ENCODE data around the gene MITD1. TPM values are rescaled to one million over a fixed set of nuclear protein-coding genes. Genes with fewer than 3 reads are reported as not detected.
A peak's percentile ranks its signal among the peaks of the same experiment; 100 is the strongest.

The MITD1 gene
- total and polyA plus RNA-seq, 2 of the 13 experiments (the other 11 are each of a cell fraction or from before 2014, with no cell fraction given) = 17.8 to 43.7 TPM

DNA sequence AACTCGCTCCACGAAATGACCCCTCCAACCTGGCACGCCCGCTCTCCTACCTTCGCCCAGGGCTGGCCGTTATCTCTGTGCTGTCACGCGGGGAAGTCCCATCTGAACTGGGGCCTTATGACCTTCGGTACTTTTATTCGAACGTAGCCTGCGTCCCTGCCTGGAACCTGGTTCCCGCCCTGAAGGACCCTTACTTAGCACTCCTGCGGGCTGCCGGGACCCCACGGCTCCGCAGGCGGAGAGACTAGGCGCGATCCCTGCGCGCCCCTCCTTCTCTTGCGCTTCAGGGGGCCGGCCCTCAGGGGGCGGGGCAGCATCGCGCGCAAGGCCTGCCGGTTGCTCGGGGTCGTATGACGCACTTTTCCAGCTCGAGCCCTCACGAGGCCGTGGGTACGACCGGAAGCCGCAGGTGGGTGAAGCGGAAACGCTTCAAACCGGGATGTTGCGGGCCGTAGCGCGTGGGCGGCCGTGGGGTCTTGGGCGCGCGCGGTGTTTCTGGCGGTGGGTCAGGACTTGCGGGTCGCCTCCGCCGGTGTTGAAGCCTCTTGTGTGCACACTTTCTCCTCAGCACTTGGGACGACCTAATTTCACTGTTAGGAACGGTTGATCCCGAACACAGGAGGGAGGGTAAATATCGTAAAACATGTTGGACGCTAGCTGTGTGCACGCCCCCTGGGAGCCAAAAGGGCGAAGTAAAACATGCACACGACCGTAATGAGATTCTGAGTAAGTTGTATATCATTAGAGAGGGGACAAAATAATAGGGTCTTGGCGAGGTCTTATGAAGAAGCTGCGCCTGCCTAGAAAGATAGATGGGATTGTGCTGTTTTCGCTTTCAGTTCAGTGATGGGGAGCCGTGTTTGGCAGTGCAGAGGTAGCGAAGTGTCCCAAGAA lies 26.0 kb downstream of the MITD1 start, which contains the start of the genes LIPT1 and TSGA10 (continued):
- TF ChIP-seq, protein P1, sequence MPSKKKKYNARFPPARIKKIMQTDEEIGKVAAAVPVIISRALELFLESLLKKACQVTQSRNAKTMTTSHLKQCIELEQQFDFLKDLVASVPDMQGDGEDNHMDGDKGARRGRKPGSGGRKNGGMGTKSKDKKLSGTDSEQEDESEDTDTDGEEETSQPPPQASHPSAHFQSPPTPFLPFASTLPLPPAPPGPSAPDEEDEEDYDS (CRISPR knock-in tag; IDR thresholded peaks at IDR 0.05) = peak; percentile 96
- TF ChIP-seq, protein P2, sequence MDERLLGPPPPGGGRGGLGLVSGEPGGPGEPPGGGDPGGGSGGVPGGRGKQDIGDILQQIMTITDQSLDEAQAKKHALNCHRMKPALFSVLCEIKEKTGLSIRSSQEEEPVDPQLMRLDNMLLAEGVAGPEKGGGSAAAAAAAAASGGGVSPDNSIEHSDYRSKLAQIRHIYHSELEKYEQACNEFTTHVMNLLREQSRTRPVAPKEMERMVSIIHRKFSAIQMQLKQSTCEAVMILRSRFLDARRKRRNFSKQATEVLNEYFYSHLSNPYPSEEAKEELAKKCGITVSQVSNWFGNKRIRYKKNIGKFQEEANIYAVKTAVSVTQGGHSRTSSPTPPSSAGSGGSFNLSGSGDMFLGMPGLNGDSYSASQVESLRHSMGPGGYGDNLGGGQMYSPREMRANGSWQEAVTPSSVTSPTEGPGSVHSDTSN (CRISPR knock-in tag; IDR thresholded peaks at IDR 0.05) = no peak
- TF ChIP-seq HDAC6 (IDR thresholded peaks at IDR 0.05; ENCODE audit: low read depth, low read length) = no peak
- TF ChIP-seq, protein P3, sequence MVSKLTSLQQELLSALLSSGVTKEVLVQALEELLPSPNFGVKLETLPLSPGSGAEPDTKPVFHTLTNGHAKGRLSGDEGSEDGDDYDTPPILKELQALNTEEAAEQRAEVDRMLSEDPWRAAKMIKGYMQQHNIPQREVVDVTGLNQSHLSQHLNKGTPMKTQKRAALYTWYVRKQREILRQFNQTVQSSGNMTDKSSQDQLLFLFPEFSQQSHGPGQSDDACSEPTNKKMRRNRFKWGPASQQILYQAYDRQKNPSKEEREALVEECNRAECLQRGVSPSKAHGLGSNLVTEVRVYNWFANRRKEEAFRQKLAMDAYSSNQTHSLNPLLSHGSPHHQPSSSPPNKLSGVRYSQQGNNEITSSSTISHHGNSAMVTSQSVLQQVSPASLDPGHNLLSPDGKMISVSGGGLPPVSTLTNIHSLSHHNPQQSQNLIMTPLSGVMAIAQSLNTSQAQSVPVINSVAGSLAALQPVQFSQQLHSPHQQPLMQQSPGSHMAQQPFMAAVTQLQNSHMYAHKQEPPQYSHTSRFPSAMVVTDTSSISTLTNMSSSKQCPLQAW (CRISPR knock-in tag; IDR thresholded peaks at IDR 0.05) = peak; percentile 98
- TF ChIP-seq SP4 (CRISPR knock-in tag; IDR thresholded peaks at IDR 0.05) = peak; percentile 97
- TF ChIP-seq ZC3H13 (CRISPR knock-in tag; IDR thresholded peaks at IDR 0.05) = peak; percentile 88
- no peak for TF ChIP-seq NFE2L1 (CRISPR knock-in tag; IDR thresholded peaks at IDR 0.05; ENCODE audit: borderline replicate concordance)
- TF ChIP-seq RARA (CRISPR knock-in tag; IDR thresholded peaks at IDR 0.05) = peak; percentile 69
- no peak for TF ChIP-seq MBD4 (IDR thresholded peaks at IDR 0.05; ENCODE audit: borderline replicate concordance, low read length)
- TF ChIP-seq, protein P4, sequence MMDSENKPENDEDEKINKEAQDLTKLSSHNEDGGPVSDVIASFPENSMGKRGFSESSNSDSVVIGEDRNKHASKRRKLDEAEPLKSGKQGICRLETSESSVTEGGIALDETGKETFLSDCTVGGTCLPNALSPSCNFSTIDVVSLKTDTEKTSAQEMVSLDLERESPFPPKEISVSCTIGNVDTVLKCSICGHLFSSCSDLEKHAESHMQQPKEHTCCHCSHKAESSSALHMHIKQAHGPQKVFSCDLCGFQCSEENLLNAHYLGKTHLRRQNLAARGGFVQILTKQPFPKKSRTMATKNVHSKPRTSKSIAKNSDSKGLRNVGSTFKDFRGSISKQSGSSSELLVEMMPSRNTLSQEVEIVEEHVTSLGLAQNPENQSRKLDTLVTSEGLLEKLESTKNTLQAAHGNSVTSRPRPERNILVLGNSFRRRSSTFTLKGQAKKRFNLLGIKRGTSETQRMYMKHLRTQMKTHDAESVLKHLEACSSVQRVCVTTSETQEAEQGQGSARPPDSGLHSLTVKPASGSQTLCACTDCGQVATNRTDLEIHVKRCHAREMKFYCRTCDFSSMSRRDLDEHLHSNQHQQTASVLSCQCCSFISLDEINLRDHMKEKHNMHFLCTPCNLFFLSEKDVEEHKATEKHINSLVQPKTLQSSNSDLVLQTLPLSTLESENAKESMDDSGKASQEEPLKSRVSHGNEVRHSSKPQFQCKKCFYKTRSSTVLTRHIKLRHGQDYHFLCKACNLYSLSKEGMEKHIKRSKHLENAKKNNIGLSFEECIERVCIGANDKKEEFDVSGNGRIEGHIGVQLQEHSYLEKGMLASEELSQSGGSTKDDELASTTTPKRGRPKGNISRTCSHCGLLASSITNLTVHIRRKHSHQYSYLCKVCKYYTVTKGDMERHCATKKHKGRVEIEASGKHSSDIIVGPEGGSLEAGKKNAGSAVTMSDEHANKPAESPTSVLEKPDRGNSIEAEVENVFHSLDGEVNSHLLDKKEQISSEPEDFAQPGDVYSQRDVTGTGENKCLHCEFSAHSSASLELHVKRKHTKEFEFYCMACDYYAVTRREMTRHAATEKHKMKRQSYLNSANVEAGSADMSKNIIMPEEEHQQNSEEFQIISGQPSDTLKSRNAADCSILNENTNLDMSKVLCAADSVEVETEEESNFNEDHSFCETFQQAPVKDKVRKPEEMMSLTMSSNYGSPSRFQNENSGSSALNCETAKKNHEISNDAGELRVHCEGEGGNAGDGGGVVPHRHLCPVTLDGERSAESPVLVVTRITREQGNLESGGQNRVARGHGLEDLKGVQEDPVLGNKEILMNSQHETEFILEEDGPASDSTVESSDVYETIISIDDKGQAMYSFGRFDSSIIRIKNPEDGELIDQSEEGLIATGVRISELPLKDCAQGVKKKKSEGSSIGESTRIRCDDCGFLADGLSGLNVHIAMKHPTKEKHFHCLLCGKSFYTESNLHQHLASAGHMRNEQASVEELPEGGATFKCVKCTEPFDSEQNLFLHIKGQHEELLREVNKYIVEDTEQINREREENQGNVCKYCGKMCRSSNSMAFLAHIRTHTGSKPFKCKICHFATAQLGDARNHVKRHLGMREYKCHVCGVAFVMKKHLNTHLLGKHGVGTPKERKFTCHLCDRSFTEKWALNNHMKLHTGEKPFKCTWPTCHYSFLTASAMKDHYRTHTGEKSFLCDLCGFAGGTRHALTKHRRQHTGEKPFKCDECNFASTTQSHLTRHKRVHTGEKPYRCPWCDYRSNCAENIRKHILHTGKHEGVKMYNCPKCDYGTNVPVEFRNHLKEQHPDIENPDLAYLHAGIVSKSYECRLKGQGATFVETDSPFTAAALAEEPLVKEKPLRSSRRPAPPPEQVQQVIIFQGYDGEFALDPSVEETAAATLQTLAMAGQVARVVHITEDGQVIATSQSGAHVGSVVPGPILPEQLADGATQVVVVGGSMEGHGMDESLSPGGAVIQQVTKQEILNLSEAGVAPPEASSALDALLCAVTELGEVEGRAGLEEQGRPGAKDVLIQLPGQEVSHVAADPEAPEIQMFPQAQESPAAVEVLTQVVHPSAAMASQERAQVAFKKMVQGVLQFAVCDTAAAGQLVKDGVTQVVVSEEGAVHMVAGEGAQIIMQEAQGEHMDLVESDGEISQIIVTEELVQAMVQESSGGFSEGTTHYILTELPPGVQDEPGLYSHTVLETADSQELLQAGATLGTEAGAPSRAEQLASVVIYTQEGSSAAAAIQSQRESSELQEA (CRISPR knock-in tag; IDR thresholded peaks at IDR 0.05; ENCODE audit: not compliant biosample characterization) = peak; percentile 99
- peak; percentile 98 for TF ChIP-seq SALL2 (CRISPR knock-in tag; IDR thresholded peaks at IDR 0.05)
- TF ChIP-seq, protein P5, sequence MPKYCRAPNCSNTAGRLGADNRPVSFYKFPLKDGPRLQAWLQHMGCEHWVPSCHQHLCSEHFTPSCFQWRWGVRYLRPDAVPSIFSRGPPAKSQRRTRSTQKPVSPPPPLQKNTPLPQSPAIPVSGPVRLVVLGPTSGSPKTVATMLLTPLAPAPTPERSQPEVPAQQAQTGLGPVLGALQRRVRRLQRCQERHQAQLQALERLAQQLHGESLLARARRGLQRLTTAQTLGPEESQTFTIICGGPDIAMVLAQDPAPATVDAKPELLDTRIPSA (CRISPR knock-in tag; IDR thresholded peaks at IDR 0.05; ENCODE audit: borderline replicate concordance) = no peak; the same call in 1 of the 2 replicates
- TF ChIP-seq SOX6 (IDR thresholded peaks at IDR 0.05) = no peak
- peak; percentile 82 for TF ChIP-seq SOX6 (CRISPR knock-in tag; IDR thresholded peaks at IDR 0.05)
- peak; percentile 87 for TF ChIP-seq MIXL1 (CRISPR knock-in tag; IDR thresholded peaks at IDR 0.05)
- TF ChIP-seq ZNF629 (CRISPR knock-in tag; conservative IDR thresholded peaks at IDR 0.05) = peak; percentile 52
- peak; percentile 96 for TF ChIP-seq ZNF556 (CRISPR knock-in tag; IDR thresholded peaks at IDR 0.05; ENCODE audit: borderline replicate concordance)

Measured in HepG2 (cell line).